ENCODE data around the gene RSU1.

Gene RSU1

GRCh38 chr10:16728266-16728665, 89.0 kb downstream of the RSU1 start:
- no peak for DNase-seq

GRCh38 chr10:16727666-16728065, 89.6 kb downstream of the RSU1 start:
- no peak for DNase-seq

GRCh38 chr10:16724509-16724908, 92.7 kb downstream of the RSU1 start:
- DNase-seq: no peak

- DNase-seq: no peak
Observed at GRCh38 chr10:16720812-16721211, 96.4 kb downstream of the RSU1 start.

GRCh38 chr10:16717622-16718395, 99.4 kb downstream of the RSU1 start:
- DNase-seq: no peak

- DNase-seq: no peak
Observed at GRCh38 chr10:16716051-16716450, 101.2 kb downstream of the RSU1 start.

- no peak for DNase-seq
Observed at GRCh38 chr10:16713290-16713689, 103.9 kb downstream of the RSU1 start.

- DNase-seq: no peak
Observed at GRCh38 chr10:16712883-16713282, 104.3 kb downstream of the RSU1 start.

GRCh38 chr10:16700331-16700730, 116.9 kb downstream of the RSU1 start:
- no peak for DNase-seq

GRCh38 chr10:16699435-16700057, 117.7 kb downstream of the RSU1 start:
- no peak for DNase-seq

- no peak for DNase-seq
Observed at GRCh38 chr10:16698461-16698860, 118.8 kb downstream of the RSU1 start.

GRCh38 chr10:16690417-16690816, 126.8 kb downstream of the RSU1 start:
- no peak for DNase-seq

GRCh38 chr10:16689696-16690095, 127.5 kb downstream of the RSU1 start:
- DNase-seq: no peak

- no peak for DNase-seq
Observed at GRCh38 chr10:16689227-16689626, 128.0 kb downstream of the RSU1 start.

- no peak for DNase-seq
Observed at GRCh38 chr10:16686054-16686902, 130.9 kb downstream of the RSU1 start.

- DNase-seq: no peak
Observed at GRCh38 chr10:16685551-16685950, 131.7 kb downstream of the RSU1 start.

GRCh38 chr10:16681521-16681920, 135.7 kb downstream of the RSU1 start:
- DNase-seq: no peak

GRCh38 chr10:16679511-16679910, 137.7 kb downstream of the RSU1 start:
- no peak for DNase-seq

- no peak for DNase-seq
Observed at GRCh38 chr10:16675334-16675733, 141.9 kb downstream of the RSU1 start.

- no peak for DNase-seq
Observed at GRCh38 chr10:16674147-16674703, 143.0 kb downstream of the RSU1 start.

- no peak for DNase-seq
Observed at GRCh38 chr10:16673443-16673842, 143.8 kb downstream of the RSU1 start.

- DNase-seq: no peak
Observed at GRCh38 chr10:16663444-16663843, 153.8 kb downstream of the RSU1 start.

GRCh38 chr10:16662923-16663322, 154.3 kb downstream of the RSU1 start:
- DNase-seq: no peak

Measured in kidney glomerular epithelial cell (primary cell).